IMR-90 (cell line): ENCODE results near the gene ANK2. TPM values are rescaled to one million over a fixed set of nuclear protein-coding genes. Genes with fewer than 3 reads are reported as not detected.

Experiments
- ATAC-seq: fragments of 200-7000 bp; cut with Tn5 transposase; 2 replicates; pipeline ENCODE4 v1.9.1; 2020; ENCODE audit warnings: low read depth, mild to moderate bottlenecking, moderate library complexity
- BruUV-seq: library from RNA; stranded (reverse); fragments of 400-500 nt; replicated peaks from 2 replicates; lab custom pipeline; 2021; lab: Mats Ljungman, UMichigan
- CTCF ChIA-PET: fragments of 300-600 bp; formaldehyde crosslinking; extraction: SDS; loops from one replicate; lab custom pipeline; 2021; ENCODE audit warnings: antibody characterized with exemption; lab: Yijun Ruan, JAX
- POLR2A ChIA-PET: fragments of 300-600 bp; sonication (Branson Sonifier 250); formaldehyde crosslinking; loops from one replicate; lab custom pipeline; 2022; ENCODE audit warnings: antibody characterized with exemption; ENCODE audit not compliant: unreplicated experiment; lab: Charles Lee
- DNase-seq: peaks from one replicate; pipeline ENCODE4 v3.0.0; 2013
- H2AFZ ChIP-seq: replicated peaks from 2 replicates; pipeline ENCODE3; 2013; ENCODE audit warnings: low read length, mild to moderate bottlenecking; ENCODE audit not compliant: poor library complexity
- H2AK5ac ChIP-seq: 2 replicates; pipeline ENCODE4 v1.6.1; 2013; ENCODE audit warnings: low read depth, low read length, inconsistent platforms
- H2AK9ac ChIP-seq: replicated peaks from 2 replicates; pipeline ENCODE3; 2013; ENCODE audit warnings: mild to moderate bottlenecking, low read depth, low read length, moderate library complexity; ENCODE audit not compliant: poor library complexity
- H2BK120ac ChIP-seq: 2 replicates; pipeline ENCODE4 v1.6.1; 2013; ENCODE audit warnings: low read depth, low read length, inconsistent platforms
- H2BK15ac ChIP-seq: 3 replicates; pipeline ENCODE4 v1.6.1; 2013; ENCODE audit warnings: low read depth, low read length, inconsistent platforms
- H2BK20ac ChIP-seq: 2 replicates; pipeline ENCODE4 v1.6.1; 2013; ENCODE audit warnings: low read depth, mild to moderate bottlenecking, inconsistent platforms, low read length, moderate library complexity
- H2BK5ac ChIP-seq: 2 replicates; pipeline ENCODE4 v1.6.1; 2013; ENCODE audit warnings: mild to moderate bottlenecking, low read depth, low read length, inconsistent platforms; ENCODE audit not compliant: poor library complexity, severe bottlenecking
- H3K14ac ChIP-seq: replicated peaks from 2 replicates; pipeline ENCODE4 v1.6.1; 2013; ENCODE audit warnings: low read depth, low read length, inconsistent platforms
- H3K18ac ChIP-seq: 2 replicates; pipeline ENCODE4 v1.6.1; 2013; ENCODE audit warnings: low read depth, low read length, control low read depth
- H3K23ac ChIP-seq: 2 replicates; pipeline ENCODE4 v1.6.1; 2013; ENCODE audit warnings: low read depth, low read length, inconsistent platforms
- H3K27ac ChIP-seq: 2 replicates; pipeline ENCODE4 v1.5.1; 2013; ENCODE audit warnings: mild to moderate bottlenecking, control low read depth, low read length; ENCODE audit not compliant: insufficient read depth
- H3K27me3 ChIP-seq: 2 replicates; pipeline ENCODE4 v1.6.1; 2013; ENCODE audit warnings: low read length; ENCODE audit not compliant: control insufficient read depth, insufficient read depth
- H3K36me3 ChIP-seq: 2 replicates; pipeline ENCODE4 v1.6.1; 2013; ENCODE audit warnings: low read length, mixed read lengths; ENCODE audit not compliant: control insufficient read depth, insufficient read depth
- H3K4ac ChIP-seq: 2 replicates; pipeline ENCODE4 v1.6.1; 2013; ENCODE audit warnings: low read depth, low read length, inconsistent platforms
- H3K4me1 ChIP-seq: 2 replicates; pipeline ENCODE4 v1.6.1; 2013; ENCODE audit warnings: low read length, mixed read lengths; ENCODE audit not compliant: control insufficient read depth, insufficient read depth
- H3K4me2 ChIP-seq: 2 replicates; pipeline ENCODE4 v1.6.1; 2013; ENCODE audit warnings: low read depth, mild to moderate bottlenecking, control low read depth, low read length, moderate library complexity
- H3K4me3 ChIP-seq: 2 replicates; pipeline ENCODE4 v1.5.1; 2013; ENCODE audit warnings: low read depth, mild to moderate bottlenecking, control low read depth, low read length, moderate library complexity; ENCODE audit not compliant: insufficient read depth
- H3K56ac ChIP-seq: 2 replicates; pipeline ENCODE4 v1.6.1; 2013; ENCODE audit warnings: low read length, inconsistent platforms; ENCODE audit not compliant: insufficient read depth; ENCODE audit errors: extremely low read depth
- H3K79me1 ChIP-seq, 2 experiments: 2 replicates each; pipeline ENCODE4 v1.6.1; 2013; ENCODE audit warnings: low read length in 2 of 2, inconsistent platforms in 1 of 2, low read depth in 1 of 2
- H3K9ac ChIP-seq: 2 replicates; pipeline ENCODE4 v1.6.1; 2013; ENCODE audit warnings: low read depth, low read length, control low read depth
- H3K9me1 ChIP-seq: 2 replicates; pipeline ENCODE4 v1.6.1; 2013; ENCODE audit warnings: low read length, inconsistent platforms; ENCODE audit not compliant: insufficient read depth
- H3K9me3 ChIP-seq: 2 replicates; pipeline ENCODE4 v1.6.1; 2013; ENCODE audit warnings: low read length; ENCODE audit not compliant: control insufficient read depth, insufficient read depth
- H4K20me1 ChIP-seq: 2 replicates; pipeline ENCODE4 v1.6.1; 2013; ENCODE audit warnings: low read length, inconsistent platforms; ENCODE audit not compliant: insufficient read depth
- H4K5ac ChIP-seq: 2 replicates; pipeline ENCODE4 v1.6.1; 2013; ENCODE audit warnings: mild to moderate bottlenecking, low read depth, low read length, control low read depth
- H4K8ac ChIP-seq, 2 experiments: 2 replicates each; pipeline ENCODE4 v1.6.1; 2013; ENCODE audit warnings: low read depth in 2 of 2, low read length in 2 of 2, control low read depth in 1 of 2, inconsistent platforms in 1 of 2
- H4K91ac ChIP-seq: 2 replicates; pipeline ENCODE4 v1.6.1; 2013; ENCODE audit warnings: low read depth, low read length, inconsistent platforms; ENCODE audit not compliant: insufficient read depth
- FOS ChIP-seq: fragments of 150-350 bp; IDR thresholded peaks from 2 replicates; pipeline ENCODE4 v1.6.1; 2016; ENCODE audit warnings: low read depth, low read length
- RFX5 ChIP-seq: IDR thresholded peaks from 2 replicates; pipeline ENCODE4 v1.8.0; 2012; ENCODE audit warnings: low read depth, mild to moderate bottlenecking, low read length, moderate library complexity
- USF2 ChIP-seq: fragments of 150-350 bp; IDR thresholded peaks from 2 replicates; pipeline ENCODE4 v1.6.1; 2017; ENCODE audit warnings: mild to moderate bottlenecking, antibody characterized with exemption, low read length, low read depth
- WGBS, 2 experiments: methylation state at CpG; one replicate each; pipeline versions ENCODE4 v1.1.5 to v1.1.7; 2013; ENCODE audit warnings: missing lambda C conversion rate in 2 of 2; ENCODE audit not compliant: insufficient read length in 1 of 2; ENCODE audit errors: extremely low coverage in 2 of 2; 5-methylcytosine and 5-hydroxymethylcytosine counted together
- dilution Hi-C: fragments of 300-500 bp; cut with HindIII; formaldehyde crosslinking; loops from one replicate; pipeline ENCODE4 v1.14.3; 2018; ENCODE audit warnings: low sequenced_read_pairs; ENCODE audit not compliant: unreplicated experiment
- in situ Hi-C: fragments of 300-500 bp; cut with MboI; formaldehyde crosslinking; loops from 3 replicates; pipeline ENCODE4 v1.14.3; 2019; ENCODE audit warnings: low sequenced_read_pairs, inconsistent platforms, mixed read lengths
- intact Hi-C: fragments of 100-400 bp; cut with micrococcal nuclease; formaldehyde crosslinking; loops from 2 replicates; pipeline ENCODE4 v1.10.0; 2022
- polyA plus RNA-seq, 3 experiments: library from polyadenylated mRNA; depleted of rRNA; stranded (reverse); fragments of >200 nt; gene quantifications; 2 replicates each; pipeline ENCODE4 v1.2.3, GENCODE V29; 2012; ENCODE audit warnings: low replicate concordance in 1 of 3
- total RNA-seq: library from RNA; depleted of rRNA; stranded (reverse); fragments of >200 nt; gene quantifications from 2 replicates; pipeline ENCODE4 v1.2.3, GENCODE V29; 2012

ANK2 gene
- total and polyA plus RNA-seq, 2 of the 4 experiments (the other 2 are of a cell fraction) = 0.82 to 6.6 TPM

GRCh38 chr4:113303315-113303714 is 253.9 kb downstream of the ANK2 start:
- H2AK9ac ChIP-seq = no peak overlapping the region
- H3K4me3 ChIP-seq = no peak overlapping the region
- H3K4me1 ChIP-seq = no peaks in the 10 kb centered on the region
- no peak overlapping the region for H2AFZ ChIP-seq
- no peak overlapping the region for H4K5ac ChIP-seq
- H3K9me3 ChIP-seq = no peaks in the 10 kb centered on the region
- H3K36me3 ChIP-seq = no peaks in the 10 kb centered on the region
- intact Hi-C loops (loop anchor here (5.0 kb wide), 1 partner anchor 44 kb away; no protein-coding TSS in a partner anchor), in situ Hi-C loops (no loop called here), dilution Hi-C loops (no loop called here)
- no peak overlapping the region for H3K14ac ChIP-seq
- no peak overlapping the region for H3K18ac ChIP-seq
- no TSS peak for BruUV-seq
- no peak overlapping the region for H2BK5ac ChIP-seq
- no CpG with 5 or more reads among the region's 1 CpG for WGBS, 2 experiments
- CTCF ChIA-PET = interaction anchor here (1.3 kb wide), 1 partner anchor 10 kb away, joined by 3 read pairs; no protein-coding TSS in a partner anchor
- H4K91ac ChIP-seq = no peak overlapping the region
- no peaks in the 10 kb centered on the region for H4K20me1 ChIP-seq
- H3K27ac ChIP-seq = no peak overlapping the region
- no peak overlapping the region for H3K23ac ChIP-seq
- H3K4ac ChIP-seq = no peak overlapping the region
- H3K9me1 ChIP-seq = no peaks in the 10 kb centered on the region
- no peak overlapping the region for H4K8ac ChIP-seq
- ATAC-seq (no peak), DNase-seq (no peak)
- H3K9ac ChIP-seq = no peak overlapping the region
- H2BK15ac ChIP-seq = no peak overlapping the region
- H3K56ac ChIP-seq = no peak overlapping the region
- no peaks in the 10 kb centered on the region for H3K27me3 ChIP-seq
- POLR2A ChIA-PET = no interaction called here
- TF ChIP-seq FOS (no peak), USF2 (no peak), RFX5 (no peak)
- no peak overlapping the region for H2AK5ac ChIP-seq
- no peaks in the 10 kb centered on the region for H3K79me1 ChIP-seq
- no peak overlapping the region for H2BK120ac ChIP-seq
- no peak overlapping the region for H2BK20ac ChIP-seq
- H3K4me2 ChIP-seq = no peak overlapping the region
